Thyroid gland (tissue), 4 donors: ENCODE results near the gene PODXL. TPM values are rescaled to one million over a fixed set of nuclear protein-coding genes. Genes with fewer than 3 reads are reported as not detected.

ENCODE experiments used
- DNase-seq, 2 donors: peaks; one replicate each; pipeline ENCODE4 v3.0.0-alpha.2; 2019
- H3K27ac ChIP-seq, 3 donors: fragments of 200-600 bp; sonication (generic); 1 replicate in 2 of 3; 2 replicates in 1 of 3; pipeline ENCODE4 v1.5.1; 2016 to 2019; ENCODE audit warnings: mild to moderate bottlenecking in 1 of 3, moderate library complexity in 1 of 3
- H3K27me3 ChIP-seq: fragments of 200-600 bp; sonication (generic); one replicate; pipeline ENCODE4 v1.5.1; 2019
- H3K36me3 ChIP-seq, 2 donors: fragments of 200-600 bp; sonication (generic); one replicate each; pipeline ENCODE4 v1.5.1; 2016 to 2019
- H3K4me1 ChIP-seq, 2 donors: fragments of 200-600 bp; sonication (generic); one replicate each; pipeline ENCODE4 v1.5.1; 2017 to 2019
- H3K4me3 ChIP-seq, 3 donors: fragments of 200-600 bp; sonication (generic); replicated peaks in 1 of 3; 1 replicate in 2 of 3; 2 replicates in 1 of 3; pipeline ENCODE4 v1.5.1; 2016; ENCODE audit warnings: mild to moderate bottlenecking in 1 of 3
- H3K9me3 ChIP-seq: fragments of 200-600 bp; sonication (generic); one replicate; pipeline ENCODE4 v1.5.1; 2017
- CTCF ChIP-seq, 6 experiments: fragments of 200-600 bp in 3 of 6; fragments of 450-650 bp in 3 of 6; sonication (generic) in 3 of 6; IDR thresholded peaks; one replicate each; pipeline ENCODE4 v1.5.1; 2016 to 2019; ENCODE audit warnings: antibody characterized with exemption in 6 of 6, mild to moderate bottlenecking in 2 of 6, inconsistent platforms in 1 of 6, moderate library complexity in 1 of 6
- POLR2A ChIP-seq, 2 donors: fragments of 450-650 bp; IDR thresholded peaks; one replicate each; pipeline ENCODE4 v1.6.1; 2017; ENCODE audit warnings: antibody characterized with exemption in 2 of 2, mild to moderate bottlenecking in 2 of 2, moderate library complexity in 1 of 2
- WGBS, 2 donors: methylation state at CpG; one replicate each; pipeline ENCODE4 v1.1.5; 2017; 5-methylcytosine and 5-hydroxymethylcytosine counted together
- intact Hi-C: fragments of 100-400 bp; cut with DNase I; formaldehyde crosslinking; loops from one replicate; pipeline ENCODE4 v1.15.1; 2023
- total RNA-seq, 4 donors: library from RNA; depleted of rRNA; stranded (reverse); fragments of >200 nt; gene quantifications; one replicate each; pipeline ENCODE4 v1.2.3, GENCODE V29; 2016

PODXL gene
- total RNA-seq, 4 donors from 2014 or later, result 47.7 to 125 (median 56.3) TPM

- intact Hi-C loops, result no loop called here
- Histone ChIP-seq H3K27me3 (no peaks in the 10 kb centered on the region), H3K36me3 (no peaks in the 10 kb centered on the region), H3K4me3 (no peak overlapping the region), H3K4me1 (peaks cover 3 to 21% of the 10 kb centered on the region in 2 donors), H3K27ac (no peak overlapping the region), H3K9me3 (no peaks in the 10 kb centered on the region)
- 84 to 89% methylated on average over 13 to 14 of the region's 14 CpGs for whole genome bisulfite sequencing, 2 donors
- no peak for TF ChIP-seq POLR2A (IDR thresholded peaks at IDR 0.05)
- no peak for TF ChIP-seq CTCF (IDR thresholded peaks at IDR 0.05)
- DNase-seq, result no peak
Measured at GRCh38 chr7:131504157-131504899, 52.1 kb downstream of the PODXL start.

GRCh38 chr7:131503639-131504038 is 52.8 kb downstream of the PODXL start:
- Histone ChIP-seq H3K27ac (peak overlapping the region in 2 of 3 donors; percentile 35), H3K9me3 (no peaks in the 10 kb centered on the region), H3K4me3 (no peak overlapping the region), H3K27me3 (no peaks in the 10 kb centered on the region), H3K36me3 (no peaks in the 10 kb centered on the region), H3K4me1 (peaks cover 3 to 21% of the 10 kb centered on the region in 2 donors)
- WGBS, 2 donors, result 78 to 83% methylated on average over 6 of the region's 6 CpGs
- TF ChIP-seq CTCF (IDR thresholded peaks at IDR 0.05) (no peak), POLR2A (IDR thresholded peaks at IDR 0.05) (no peak)
- DNase-seq, result no peak
- intact Hi-C loops, result no loop called here

- H3K4me1 ChIP-seq, result peaks cover under 1 to 20% of the 10 kb centered on the region in 2 donors
- H3K27ac ChIP-seq, result peak overlapping the region in 2 of 3 donors; percentile 35
- no peak overlapping the region for H3K4me3 ChIP-seq
- H3K9me3 ChIP-seq, result no peaks in the 10 kb centered on the region
- H3K36me3 ChIP-seq, result no peaks in the 10 kb centered on the region
- DNase-seq, result peak; percentile 43 to 51
- H3K27me3 ChIP-seq, result no peaks in the 10 kb centered on the region
- whole genome bisulfite sequencing, 2 donors, result 46 to 63% methylated on average over 7 to 9 of the region's 9 CpGs
- TF ChIP-seq POLR2A (IDR thresholded peaks at IDR 0.05), result peak in 1 of 2 donors; percentile 10
- TF ChIP-seq CTCF (IDR thresholded peaks at IDR 0.05), result no peak
- intact Hi-C loops, result no loop called here
Measured at GRCh38 chr7:131502810-131503508, 53.5 kb downstream of the PODXL start.

- Histone ChIP-seq H3K36me3 (no peaks in the 10 kb centered on the region), H3K4me3 (no peak overlapping the region), H3K9me3 (no peaks in the 10 kb centered on the region), H3K27me3 (no peaks in the 10 kb centered on the region), H3K4me1 (peaks cover 0 to 19% of the 10 kb centered on the region in 2 donors), H3K27ac (peak overlapping the region in 2 of 3 donors; percentile 35)
- intact Hi-C loops, result no loop called here
- DNase-seq, result no peak
- 73 to 74% methylated on average over 12 to 14 of the region's 14 CpGs for WGBS, 2 donors
- TF ChIP-seq CTCF (IDR thresholded peaks at IDR 0.05) (no peak), POLR2A (IDR thresholded peaks at IDR 0.05) (no peak)
Measured at GRCh38 chr7:131501930-131502685, 54.3 kb downstream of the PODXL start.
